BLaER1 treated with 17β-estradiol and CSF1 and Interleukin-3, amounts not matched to agents 10 nM and 100 nM (cell line): ENCODE results near the gene PARP16.

Experiments
- H3K27ac ChIP-seq, 11 experiments: shearing (Covaris generic); formaldehyde crosslinking; 2 replicates each; pipeline ENCODE4 v1.8.1; 2022
- H3K27me3 ChIP-seq, 11 experiments: shearing (Covaris generic); formaldehyde crosslinking; 2 replicates each; pipeline ENCODE4 v1.8.1; 2022
- H3K36me3 ChIP-seq, 11 experiments: shearing (Covaris generic); formaldehyde crosslinking; 2 replicates each; pipeline ENCODE4 v1.8.1; 2022
- H3K4me1 ChIP-seq, 10 experiments: shearing (Covaris generic); formaldehyde crosslinking; 2 replicates each; pipeline ENCODE4 v1.8.1; 2022
- H3K4me2 ChIP-seq, 11 experiments: shearing (Covaris generic); formaldehyde crosslinking; 2 replicates each; pipeline ENCODE4 v1.8.1; 2022
- H3K4me3 ChIP-seq, 10 experiments: shearing (Covaris generic); formaldehyde crosslinking; 2 replicates each; pipeline ENCODE4 v1.8.1; 2022
- H3K9ac ChIP-seq, 11 experiments: shearing (Covaris generic); formaldehyde crosslinking; 2 replicates each; pipeline ENCODE4 v1.8.1; 2022
- H3K9me3 ChIP-seq, 11 experiments: shearing (Covaris generic); formaldehyde crosslinking; replicated peaks in 1 of 11; 2 replicates each; pipeline ENCODE4 v1.8.1; 2022
- H4K20me1 ChIP-seq, 11 experiments: shearing (Covaris generic); formaldehyde crosslinking; 2 replicates each; pipeline ENCODE4 v1.8.1; 2022
- Cebpa-rat ChIP-seq, 11 experiments: shearing (Covaris generic); IDR thresholded peaks; 2 replicates each; pipeline ENCODE4 v1.8.1; 2022

The PARP16 gene

DNA sequence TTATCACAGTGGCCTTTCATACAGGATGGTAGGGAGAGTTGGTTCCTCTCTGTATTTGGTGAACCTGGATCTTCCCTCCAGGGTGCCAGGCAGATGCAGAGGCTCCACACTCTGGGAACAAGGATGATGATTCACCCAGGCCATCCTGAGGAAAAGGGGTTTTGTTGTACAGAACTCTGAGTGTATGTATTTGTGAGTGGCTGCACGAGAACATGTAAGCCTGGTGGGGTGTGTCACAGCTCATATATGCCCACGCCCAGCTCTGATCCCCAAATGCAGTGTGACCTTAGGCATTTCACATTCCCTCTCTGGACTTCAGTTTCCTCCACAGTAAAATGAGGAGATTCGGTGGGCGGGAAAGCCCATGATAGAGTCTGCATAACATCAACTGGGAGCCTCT, 63.8 kb downstream of the PARP16 start:
- TF ChIP-seq Cebpa-rat (IDR thresholded peaks at IDR 0.05): no peak
- H3K27ac ChIP-seq: no peak overlapping the region

GRCh38 chr15:65221697-65222096, 65.0 kb downstream of the PARP16 start:
- Histone ChIP-seq H4K20me1 (no peaks in the 10 kb centered on the region), H3K9me3 (no peaks in the 10 kb centered on the region), H3K27ac (no peak overlapping the region), H3K4me3 (no peak overlapping the region), H3K4me2 (no peak overlapping the region), H3K27me3 (no peaks in the 10 kb centered on the region), H3K36me3 (no peaks in the 10 kb centered on the region), H3K4me1 (no peaks in the 10 kb centered on the region), H3K9ac (no peak overlapping the region)
- TF ChIP-seq Cebpa-rat (IDR thresholded peaks at IDR 0.05): no peak

More for the DNA sequence above, 63.8 kb downstream of the PARP16 start:
- Histone ChIP-seq H4K20me1 (no peaks in the 10 kb centered on the region), H3K4me1 (peaks cover 0 to under 1% (median under 1%) of the 10 kb centered on the region in 10 experiments; a peak in 6 of 20 replicates), H3K9me3 (no peaks in the 10 kb centered on the region), H3K4me3 (no peak overlapping the region), H3K4me2 (no peak overlapping the region), H3K36me3 (no peaks in the 10 kb centered on the region), H3K27me3 (no peaks in the 10 kb centered on the region), H3K9ac (no peak overlapping the region)

DNA sequence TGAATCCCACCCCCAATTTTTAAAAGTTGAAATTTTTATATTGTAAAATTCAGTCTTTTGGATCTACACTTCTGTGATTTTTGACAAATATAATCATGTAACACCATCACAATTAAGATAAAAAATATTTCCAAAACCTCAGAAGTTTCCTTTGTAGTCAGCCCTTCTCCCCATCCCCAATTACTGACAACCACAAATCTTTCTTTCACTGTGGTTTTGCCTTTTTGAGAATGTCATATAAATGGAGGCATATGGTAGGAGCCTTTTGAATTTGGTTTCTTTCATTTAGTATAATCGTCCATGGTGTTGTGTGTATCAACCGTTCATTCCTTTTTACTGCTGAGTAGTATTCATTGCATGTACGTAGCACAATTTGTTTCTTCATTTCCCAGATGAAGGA, 67.5 kb downstream of the PARP16 start:
- no peaks in the 10 kb centered on the region for H4K20me1 ChIP-seq
- H3K4me2 ChIP-seq: no peak overlapping the region
- no peak overlapping the region for H3K4me3 ChIP-seq
- no peaks in the 10 kb centered on the region for H3K36me3 ChIP-seq
- no peaks in the 10 kb centered on the region for H3K27me3 ChIP-seq
- H3K9ac ChIP-seq: no peak overlapping the region
- no peaks in the 10 kb centered on the region for H3K4me1 ChIP-seq
- TF ChIP-seq Cebpa-rat (IDR thresholded peaks at IDR 0.05): no peak
- H3K27ac ChIP-seq: no peak overlapping the region
- H3K9me3 ChIP-seq: no peaks in the 10 kb centered on the region

DNA sequence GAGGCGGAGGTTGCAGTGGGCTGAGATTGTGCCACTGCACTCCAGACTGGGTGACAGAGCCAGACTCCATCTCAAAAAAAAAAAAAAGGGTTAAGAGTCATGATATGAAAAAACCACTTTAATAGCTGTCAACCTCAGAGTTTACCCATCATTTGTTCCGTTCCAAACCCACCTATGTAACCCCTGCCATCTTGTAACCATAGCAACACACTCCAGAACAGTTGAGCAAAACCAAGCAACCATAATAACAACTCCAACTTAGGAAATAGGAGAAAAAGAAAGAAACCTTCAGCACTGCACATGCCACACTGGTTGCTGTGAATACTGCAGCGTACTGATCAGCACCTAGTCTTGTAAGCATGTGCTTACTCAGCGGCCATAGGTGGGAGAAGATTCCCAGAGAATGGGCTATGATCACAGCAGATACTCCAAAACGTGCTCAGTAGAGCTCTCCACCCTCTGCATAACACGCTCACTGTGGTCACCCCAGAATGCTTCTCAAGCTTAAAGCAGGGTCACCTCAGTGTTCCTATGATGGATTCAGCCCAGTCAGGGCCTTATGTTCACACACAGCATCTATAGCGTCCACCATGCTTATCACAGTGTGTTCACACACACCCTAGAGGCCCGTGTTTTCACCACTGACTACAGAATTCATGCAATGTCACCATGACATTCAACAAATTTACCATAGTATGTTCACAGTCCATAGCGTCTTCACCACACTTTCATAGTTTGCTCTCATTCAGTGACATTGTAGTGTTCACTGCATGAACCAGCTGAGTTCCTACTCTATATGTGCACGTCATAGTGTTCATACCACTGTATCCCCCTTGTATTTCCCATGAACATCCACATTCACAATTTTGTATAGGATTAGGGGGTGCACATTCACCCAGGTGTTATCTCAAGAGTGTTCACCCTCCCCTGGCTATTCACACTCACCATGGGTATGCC, 68.9 kb downstream of the PARP16 start:
- Histone ChIP-seq H3K27me3 (no peaks in the 10 kb centered on the region), H3K4me1 (no peaks in the 10 kb centered on the region), H3K27ac (no peak overlapping the region), H3K4me2 (no peak overlapping the region), H3K9me3 (no peaks in the 10 kb centered on the region), H3K4me3 (no peak overlapping the region), H3K9ac (no peak overlapping the region), H4K20me1 (no peaks in the 10 kb centered on the region), H3K36me3 (no peaks in the 10 kb centered on the region)
- TF ChIP-seq Cebpa-rat (IDR thresholded peaks at IDR 0.05): no peak

- Histone ChIP-seq H3K4me2 (no peak overlapping the region), H3K4me1 (peaks cover 0 to 5% (median 0%) of the 10 kb centered on the region in 10 experiments; a peak in 1 of 20 replicates), H3K27me3 (no peaks in the 10 kb centered on the region), H3K4me3 (no peak overlapping the region), H3K36me3 (no peaks in the 10 kb centered on the region), H3K9ac (no peak overlapping the region), H4K20me1 (no peaks in the 10 kb centered on the region; a peak in 1 of 22 replicates), H3K27ac (no peak overlapping the region), H3K9me3 (no peaks in the 10 kb centered on the region)
- no peak for TF ChIP-seq Cebpa-rat (IDR thresholded peaks at IDR 0.05)
Measured at GRCh38 chr15:65215496-65215895, 71.2 kb downstream of the PARP16 start.

DNA sequence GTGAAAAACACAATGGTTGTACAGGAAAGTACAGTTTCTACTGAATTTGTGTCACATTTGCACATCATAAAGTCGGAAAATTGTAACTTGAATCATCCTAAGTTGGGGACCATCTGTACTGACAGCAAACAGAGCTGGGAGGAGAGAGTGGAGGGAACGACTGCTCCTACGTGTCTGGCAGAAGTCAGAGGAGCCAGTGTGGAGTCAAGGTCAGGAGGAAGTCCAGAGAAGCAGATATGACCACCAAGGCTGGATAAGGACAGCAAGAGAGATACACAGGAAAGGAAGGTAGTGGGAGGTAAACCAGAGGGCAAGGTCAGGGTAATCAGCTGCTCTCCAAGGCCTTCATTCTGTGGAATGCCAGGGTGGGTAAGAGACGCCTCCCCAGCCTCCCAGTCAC, 72.7 kb downstream of the PARP16 start:
- TF ChIP-seq Cebpa-rat (IDR thresholded peaks at IDR 0.05): no peak

GRCh38 chr15:65213241-65213640, 73.4 kb downstream of the PARP16 start:
- TF ChIP-seq Cebpa-rat (IDR thresholded peaks at IDR 0.05): no peak
- Histone ChIP-seq H3K36me3 (no peaks in the 10 kb centered on the region), H3K27ac (no peak overlapping the region), H3K4me2 (no peak overlapping the region), H4K20me1 (no peaks in the 10 kb centered on the region; a peak in 1 of 22 replicates), H3K27me3 (no peaks in the 10 kb centered on the region), H3K9me3 (no peaks in the 10 kb centered on the region), H3K4me1 (peaks cover 0 to 11% (median 0%) of the 10 kb centered on the region in 10 experiments; a peak in 1 of 20 replicates), H3K9ac (no peak overlapping the region), H3K4me3 (no peak overlapping the region)

More for the DNA sequence above, 72.7 kb downstream of the PARP16 start:
- Histone ChIP-seq H3K4me3 (no peak overlapping the region), H4K20me1 (no peaks in the 10 kb centered on the region; a peak in 1 of 22 replicates), H3K27me3 (no peaks in the 10 kb centered on the region), H3K36me3 (no peaks in the 10 kb centered on the region), H3K27ac (no peak overlapping the region), H3K4me1 (peaks cover 0 to 11% (median 0%) of the 10 kb centered on the region in 10 experiments; a peak in 1 of 20 replicates), H3K4me2 (no peak overlapping the region), H3K9me3 (no peaks in the 10 kb centered on the region), H3K9ac (no peak overlapping the region)

DNA sequence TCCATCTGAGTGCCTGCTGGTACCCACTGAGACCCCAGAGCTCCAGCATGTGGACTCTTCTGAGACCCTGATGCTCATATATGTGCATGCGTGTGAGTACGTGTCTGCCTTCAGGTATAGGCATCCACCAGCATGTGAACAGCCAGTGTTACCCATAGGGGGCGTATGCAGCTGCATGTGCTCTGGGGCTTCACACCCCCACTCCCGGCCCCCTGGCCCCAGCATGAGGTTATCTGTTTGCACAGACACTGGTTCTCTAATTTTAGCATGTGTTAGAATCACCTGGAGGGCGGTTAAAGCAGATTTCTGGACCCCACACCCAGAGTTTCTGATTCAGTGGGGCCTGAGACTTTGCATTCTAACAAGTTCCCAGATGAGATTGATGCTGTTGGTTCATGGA, 74.6 kb downstream of the PARP16 start:
- Histone ChIP-seq H3K9ac (no peak overlapping the region), H3K4me2 (no peak overlapping the region)

GRCh38 chr15:65211482-65211982, 75.2 kb downstream of the PARP16 start:
- Histone ChIP-seq H3K4me3 (no peak overlapping the region), H4K20me1 (no peaks in the 10 kb centered on the region; a peak in 1 of 22 replicates), H3K27me3 (no peaks in the 10 kb centered on the region), H3K4me2 (no peak overlapping the region), H3K36me3 (no peaks in the 10 kb centered on the region), H3K4me1 (peaks cover 0 to 11% (median 0%) of the 10 kb centered on the region in 10 experiments; a peak in 1 of 20 replicates), H3K9me3 (no peaks in the 10 kb centered on the region), H3K9ac (no peak overlapping the region), H3K27ac (no peak overlapping the region)
- TF ChIP-seq Cebpa-rat (IDR thresholded peaks at IDR 0.05): no peak

More for the DNA sequence above, 74.6 kb downstream of the PARP16 start:
- H3K27me3 ChIP-seq: no peaks in the 10 kb centered on the region
- peaks cover 0 to 11% (median 0%) of the 10 kb centered on the region in 10 experiments; a peak in 1 of 20 replicates for H3K4me1 ChIP-seq
- no peaks in the 10 kb centered on the region for H3K36me3 ChIP-seq
- H3K4me3 ChIP-seq: no peak overlapping the region
- TF ChIP-seq Cebpa-rat (IDR thresholded peaks at IDR 0.05): no peak
- no peak overlapping the region for H3K27ac ChIP-seq
- H3K9me3 ChIP-seq: no peaks in the 10 kb centered on the region
- no peaks in the 10 kb centered on the region; a peak in 1 of 22 replicates for H4K20me1 ChIP-seq
